Pons (tissue), 1 donor: Measurements from ENCODE around the gene SECTM1.
"Not testable (repeated sequence)": the region's sequence is repeated elsewhere in the genome, so short reads cannot be mapped to it uniquely, and the experiment has no call there.

Experiments used
- DNase-seq: peaks from one replicate; pipeline ENCODE4 v3.0.0-alpha.2; 2016; ENCODE audit warnings: low spot score

The SECTM1 gene

DNA sequence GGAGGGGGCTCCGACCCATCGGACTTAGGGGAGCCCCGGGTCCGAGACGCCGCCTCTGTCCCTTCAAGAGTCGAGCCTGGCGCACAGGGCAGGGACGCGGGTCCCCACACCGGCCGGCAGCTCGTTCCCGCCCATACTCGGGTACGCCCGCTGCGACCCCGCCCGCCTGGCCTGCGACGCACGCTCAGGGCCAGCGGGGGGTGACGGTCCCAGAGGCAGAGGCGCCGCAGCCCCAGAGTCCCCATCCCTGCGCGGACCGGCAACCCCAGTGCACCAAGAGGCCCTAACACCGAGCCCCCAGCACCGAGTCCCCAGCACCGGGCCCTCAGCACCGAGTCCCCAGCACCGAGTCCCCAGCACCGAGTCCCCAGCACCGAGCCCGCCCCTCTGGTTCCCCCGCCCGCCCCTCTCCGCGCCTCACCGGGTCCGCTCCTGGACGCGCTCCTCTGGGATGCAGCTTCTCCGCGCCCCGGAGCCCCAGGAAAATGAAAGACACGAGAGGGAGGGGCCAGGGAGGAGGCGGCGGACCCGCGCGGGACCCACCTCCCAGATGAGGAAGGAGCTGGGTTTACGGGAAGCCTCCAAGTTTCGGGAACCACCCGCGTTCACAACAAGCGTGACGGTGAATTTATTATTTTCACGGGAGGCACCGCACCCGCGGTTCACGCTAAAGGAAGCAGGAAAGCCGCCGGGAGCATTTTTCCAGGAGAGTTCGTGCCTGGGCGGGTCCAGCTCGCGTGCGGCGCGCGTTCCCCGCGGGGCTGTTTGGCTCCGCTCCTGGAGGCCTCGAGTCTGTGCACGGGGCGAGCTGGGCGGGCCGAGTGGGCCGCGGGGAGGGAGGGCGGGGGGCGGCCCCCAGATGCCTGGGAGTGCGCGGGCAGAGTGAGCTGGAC lies at the start of gene SECTM1:
Gene SECTM1, minus strand, starts transcription at position 488 of the 893 bp plus-strand sequence. CDS start 6,526 bp downstream, outside the sequence.
- no peak for DNase-seq

DNA sequence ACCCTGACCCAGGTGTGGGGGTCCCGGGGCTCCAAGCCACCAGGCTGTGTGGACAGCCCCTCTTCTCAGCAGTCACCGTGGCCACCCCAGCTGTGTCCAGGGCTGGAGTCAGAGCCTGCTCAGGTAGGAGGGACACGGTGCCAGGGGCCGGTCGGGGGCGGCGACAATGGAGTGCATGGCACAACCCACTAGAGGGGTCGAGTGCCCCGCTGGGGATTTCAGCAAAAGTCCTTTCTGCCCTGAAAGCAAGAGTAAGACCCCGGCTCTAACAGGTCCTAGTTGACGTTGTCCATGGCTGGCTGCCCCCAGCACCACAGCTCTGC lies 49.3 kb upstream of the SECTM1 start:
- DNase-seq: no peak

DNA sequence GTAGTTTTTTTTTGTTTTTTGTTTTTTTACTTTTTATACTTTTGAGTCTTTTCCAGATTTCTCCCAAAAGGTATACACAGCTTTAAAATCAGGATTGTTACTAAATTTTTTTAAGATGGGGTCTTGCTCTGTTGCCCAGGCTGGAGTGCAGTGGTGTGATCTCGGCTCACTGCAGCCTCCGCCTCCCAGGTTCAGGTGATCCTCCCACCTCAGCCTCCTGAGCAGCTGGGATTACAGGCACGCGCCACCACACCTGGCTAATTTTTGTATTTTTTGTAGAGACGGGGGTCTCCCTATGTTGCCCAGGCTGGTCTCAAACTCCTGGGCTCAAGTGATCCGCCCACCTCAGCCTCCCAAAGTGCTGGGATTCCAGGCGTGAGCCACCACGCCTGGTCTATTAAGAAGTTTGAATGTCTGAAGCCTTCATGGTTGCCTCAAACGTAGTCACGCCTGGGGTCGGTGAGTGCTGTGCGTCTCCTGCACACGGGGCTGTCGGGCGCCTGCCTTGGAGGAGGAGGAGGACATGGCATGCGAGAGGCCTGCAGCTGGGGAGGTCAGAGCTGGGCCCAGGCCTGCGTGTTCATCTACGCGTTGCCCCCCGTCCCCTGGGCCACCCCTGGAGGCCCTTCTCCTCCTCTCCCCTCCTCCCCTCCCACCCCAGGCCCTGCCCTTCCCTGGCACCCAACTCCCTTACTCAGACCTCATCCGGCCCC lies 48.8 kb upstream of the SECTM1 start:
- not testable (repeated sequence) for DNase-seq

DNA sequence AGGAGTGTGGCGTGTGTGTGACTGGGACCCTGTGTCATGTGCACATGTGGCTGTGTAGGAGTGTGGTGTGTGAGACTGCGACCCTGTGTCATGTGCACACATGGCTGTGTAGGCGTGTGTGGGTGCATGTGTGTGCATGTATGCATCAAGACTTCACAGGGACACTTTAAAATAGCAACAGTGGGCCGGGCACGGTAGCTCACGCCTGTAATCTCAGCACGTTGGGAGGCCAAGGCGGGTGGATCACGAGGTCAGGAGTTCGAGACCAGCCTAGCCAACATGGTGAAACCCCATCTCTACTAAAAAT lies 48.1 kb upstream of the SECTM1 start:
- not testable (repeated sequence) for DNase-seq

DNA sequence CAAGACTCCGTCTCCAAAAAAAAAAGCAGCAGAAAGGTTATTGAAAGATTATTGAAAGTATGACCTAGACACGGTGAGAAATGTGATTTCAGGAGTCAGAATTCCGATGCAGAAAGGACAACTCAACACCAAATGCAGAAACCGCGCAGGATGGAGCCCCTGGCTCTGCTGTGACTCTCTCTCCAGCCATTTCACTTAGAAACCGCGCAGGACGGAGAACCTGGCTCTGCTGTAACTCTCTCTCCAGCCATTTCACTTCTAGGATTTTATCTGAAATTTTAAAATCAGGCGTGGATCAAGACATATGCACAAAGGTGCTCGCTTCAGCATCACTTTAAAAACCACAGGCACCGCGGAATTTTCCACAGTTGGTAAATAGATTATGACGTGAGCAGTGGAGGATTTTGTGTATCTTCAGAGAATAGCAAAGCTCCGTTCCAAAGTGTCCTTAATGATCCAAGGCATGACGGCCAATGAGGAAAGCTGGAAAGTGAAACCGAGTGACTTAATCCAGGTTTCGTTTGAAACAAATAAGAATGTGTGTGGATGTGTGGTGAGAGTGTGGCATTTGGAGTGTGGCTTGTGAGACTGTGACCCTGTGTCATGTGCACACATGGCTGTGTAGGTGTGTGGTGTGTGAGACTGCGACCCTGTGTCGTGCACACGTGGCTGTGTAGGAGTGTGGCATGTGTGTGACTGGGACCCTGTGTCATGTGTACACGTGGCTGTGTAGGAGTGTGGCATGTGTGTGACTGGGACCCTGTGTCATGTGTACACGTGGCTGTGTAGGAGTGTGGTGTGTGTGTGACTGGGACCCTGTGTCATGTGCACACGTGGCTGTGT lies 47.5 kb upstream of the SECTM1 start:
- no peak for DNase-seq

DNA sequence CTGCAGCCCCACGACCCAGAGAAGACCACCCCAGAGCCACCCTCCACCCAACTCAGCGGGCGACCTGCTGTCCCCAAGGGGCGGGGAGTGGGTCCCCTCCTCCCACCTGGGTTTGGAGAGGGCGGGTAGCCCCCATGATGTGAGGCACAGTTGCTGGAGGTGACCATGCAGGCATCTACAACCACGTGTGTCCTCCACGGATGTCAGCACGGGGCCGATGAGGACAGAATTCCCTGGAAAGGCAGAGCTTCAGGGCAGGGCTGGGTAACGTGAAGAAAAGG lies 45.1 kb upstream of the SECTM1 start:
- no peak for DNase-seq

DNA sequence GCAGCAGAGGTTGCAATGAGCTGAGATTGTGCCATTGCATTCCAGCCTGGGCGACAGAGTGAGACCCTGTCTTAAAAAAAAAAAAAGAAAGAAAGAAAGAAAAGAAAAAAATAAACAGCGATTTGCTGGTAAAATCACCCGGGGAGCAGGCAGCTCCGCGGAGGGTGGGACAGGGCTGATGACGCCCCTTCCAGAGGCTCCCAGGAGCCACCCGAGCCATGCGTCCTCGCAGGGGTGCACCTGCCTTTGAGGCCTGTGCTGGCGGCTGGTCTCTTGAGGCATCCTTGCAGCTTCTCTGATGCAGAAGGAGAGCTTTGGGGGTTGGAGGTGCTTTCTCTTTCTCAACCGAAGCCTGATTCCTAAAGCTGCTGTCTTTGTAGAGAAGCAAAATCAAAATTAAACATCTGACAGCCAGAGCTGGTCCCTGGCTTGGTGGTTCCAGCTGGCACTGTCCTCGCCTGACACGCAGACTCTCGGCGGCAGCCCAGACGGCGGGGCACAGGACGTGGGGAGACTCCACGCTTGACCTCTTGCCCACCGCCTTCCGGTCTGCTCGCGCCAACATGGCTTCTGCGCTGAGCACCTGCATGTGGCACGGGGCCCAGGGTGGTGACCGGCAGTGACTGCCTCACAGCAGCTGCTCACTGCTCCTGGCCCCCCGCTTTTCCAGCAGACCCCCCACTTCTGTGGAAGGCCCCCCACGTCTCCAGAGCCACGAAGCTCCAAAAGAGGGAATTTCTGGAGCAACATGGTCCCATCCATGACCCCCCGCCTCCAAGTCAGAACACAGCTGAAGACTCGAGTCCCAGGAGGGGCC lies 44.6 kb upstream of the SECTM1 start:
- no peak for DNase-seq

DNA sequence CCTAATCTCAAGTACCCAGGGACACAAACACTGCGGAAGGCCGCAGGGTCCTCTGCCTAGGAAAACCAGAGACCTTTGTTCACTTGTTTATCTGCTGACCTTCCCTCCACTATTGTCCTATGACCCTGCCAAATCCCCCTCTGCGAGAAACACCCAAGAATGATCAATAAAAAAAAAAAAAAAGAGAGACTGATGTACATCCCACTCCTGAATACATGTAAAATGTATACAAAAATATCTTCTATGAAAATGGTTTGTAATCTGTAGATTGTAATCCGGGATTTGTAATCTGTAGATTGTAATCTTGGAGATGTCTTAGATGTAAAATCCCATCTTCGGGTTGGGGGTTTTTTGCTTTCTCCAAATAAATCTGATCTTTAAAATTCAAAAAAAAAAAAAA lies 43.7 kb upstream of the SECTM1 start:
- not testable (repeated sequence) for DNase-seq

DNA sequence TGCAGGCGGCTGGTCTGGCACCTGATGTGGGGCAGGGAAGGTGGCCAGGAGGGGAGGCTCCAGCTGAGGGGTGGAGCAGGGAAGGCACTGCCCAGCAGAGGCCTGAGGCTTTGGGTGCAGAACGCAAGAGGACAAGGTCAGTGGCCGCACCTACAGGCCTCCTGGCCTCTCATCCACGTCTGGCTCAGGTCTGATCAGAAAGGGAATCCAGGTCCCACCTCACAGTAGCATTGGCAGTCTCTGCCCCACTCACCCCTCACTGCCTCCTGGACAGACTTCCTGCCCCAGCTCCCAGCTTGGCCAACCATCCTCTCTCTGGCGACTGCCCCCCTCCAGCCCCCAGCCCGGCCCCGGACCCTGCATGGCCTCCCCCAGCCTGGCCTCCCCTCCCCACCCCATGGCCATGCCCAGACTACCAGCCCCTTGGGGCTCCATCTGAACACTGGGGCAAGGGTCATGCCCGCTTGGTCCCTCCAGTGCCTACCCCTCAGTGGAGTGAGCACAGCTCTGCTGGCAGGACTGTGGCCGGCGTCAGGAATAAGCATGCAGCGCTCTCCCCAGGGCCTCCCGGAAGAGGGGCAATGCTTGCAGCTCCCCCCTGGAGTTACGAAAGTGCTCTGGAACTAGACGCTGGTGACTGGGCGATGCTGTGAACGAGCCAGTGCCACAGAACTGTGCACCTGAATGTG lies 42.6 kb upstream of the SECTM1 start:
- DNase-seq: no peak

DNA sequence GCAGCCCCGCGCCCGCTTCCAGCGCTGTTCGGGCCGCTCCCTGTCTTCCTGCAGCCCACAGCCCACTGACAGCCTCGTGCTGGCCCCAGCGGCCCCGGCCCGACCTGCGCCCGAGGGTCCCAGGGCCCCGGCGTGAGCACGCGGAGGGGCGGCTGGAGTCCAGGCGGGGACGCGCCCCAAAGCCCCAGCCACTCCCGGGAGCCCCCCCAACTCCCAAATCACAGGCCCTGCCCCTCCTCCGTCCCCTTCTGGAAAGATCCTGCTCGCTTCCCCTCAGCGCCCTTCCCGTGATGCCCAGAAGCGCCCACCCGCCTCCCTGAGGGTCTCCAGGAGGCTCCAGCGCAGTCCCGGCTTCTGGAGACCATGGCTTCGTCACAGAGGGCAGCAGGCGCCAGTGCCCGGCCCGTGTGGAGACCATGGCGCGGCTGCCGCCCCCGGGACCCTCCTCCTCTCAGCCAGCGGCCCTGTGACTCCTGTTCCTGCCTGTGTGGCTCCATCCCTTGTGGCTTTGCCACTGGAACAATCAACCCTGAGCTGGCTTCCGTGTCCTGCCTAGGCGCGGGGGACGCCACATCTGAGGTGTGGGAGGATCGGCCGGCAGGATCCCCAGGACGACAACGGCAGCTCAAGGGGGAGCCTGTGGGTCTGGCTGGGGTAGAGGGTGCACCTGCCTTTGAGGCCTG lies 41.9 kb upstream of the SECTM1 start:
- no peak for DNase-seq

DNA sequence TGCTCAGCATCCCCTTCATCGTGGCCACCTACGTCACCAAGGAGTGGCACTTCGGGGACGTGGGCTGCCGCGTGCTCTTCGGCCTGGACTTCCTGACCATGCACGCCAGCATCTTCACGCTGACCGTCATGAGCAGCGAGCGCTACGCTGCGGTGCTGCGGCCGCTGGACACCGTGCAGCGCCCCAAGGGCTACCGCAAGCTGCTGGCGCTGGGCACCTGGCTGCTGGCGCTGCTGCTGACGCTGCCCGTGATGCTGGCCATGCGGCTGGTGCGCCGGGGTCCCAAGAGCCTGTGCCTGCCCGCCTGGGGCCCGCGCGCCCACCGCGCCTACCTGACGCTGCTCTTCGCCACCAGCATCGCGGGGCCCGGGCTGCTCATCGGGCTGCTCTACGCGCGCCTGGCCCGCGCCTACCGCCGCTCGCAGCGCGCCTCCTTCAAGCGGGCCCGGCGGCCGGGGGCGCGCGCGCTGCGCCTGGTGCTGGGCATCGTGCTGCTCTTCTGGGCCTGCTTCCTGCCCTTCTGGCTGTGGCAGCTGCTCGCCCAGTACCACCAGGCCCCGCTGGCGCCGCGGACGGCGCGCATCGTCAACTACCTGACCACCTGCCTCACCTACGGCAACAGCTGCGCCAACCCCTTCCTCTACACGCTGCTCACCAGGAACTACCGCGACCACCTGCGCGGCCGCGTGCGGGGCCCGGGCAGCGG lies 41.2 kb upstream of the SECTM1 start:
- DNase-seq: no peak

DNA sequence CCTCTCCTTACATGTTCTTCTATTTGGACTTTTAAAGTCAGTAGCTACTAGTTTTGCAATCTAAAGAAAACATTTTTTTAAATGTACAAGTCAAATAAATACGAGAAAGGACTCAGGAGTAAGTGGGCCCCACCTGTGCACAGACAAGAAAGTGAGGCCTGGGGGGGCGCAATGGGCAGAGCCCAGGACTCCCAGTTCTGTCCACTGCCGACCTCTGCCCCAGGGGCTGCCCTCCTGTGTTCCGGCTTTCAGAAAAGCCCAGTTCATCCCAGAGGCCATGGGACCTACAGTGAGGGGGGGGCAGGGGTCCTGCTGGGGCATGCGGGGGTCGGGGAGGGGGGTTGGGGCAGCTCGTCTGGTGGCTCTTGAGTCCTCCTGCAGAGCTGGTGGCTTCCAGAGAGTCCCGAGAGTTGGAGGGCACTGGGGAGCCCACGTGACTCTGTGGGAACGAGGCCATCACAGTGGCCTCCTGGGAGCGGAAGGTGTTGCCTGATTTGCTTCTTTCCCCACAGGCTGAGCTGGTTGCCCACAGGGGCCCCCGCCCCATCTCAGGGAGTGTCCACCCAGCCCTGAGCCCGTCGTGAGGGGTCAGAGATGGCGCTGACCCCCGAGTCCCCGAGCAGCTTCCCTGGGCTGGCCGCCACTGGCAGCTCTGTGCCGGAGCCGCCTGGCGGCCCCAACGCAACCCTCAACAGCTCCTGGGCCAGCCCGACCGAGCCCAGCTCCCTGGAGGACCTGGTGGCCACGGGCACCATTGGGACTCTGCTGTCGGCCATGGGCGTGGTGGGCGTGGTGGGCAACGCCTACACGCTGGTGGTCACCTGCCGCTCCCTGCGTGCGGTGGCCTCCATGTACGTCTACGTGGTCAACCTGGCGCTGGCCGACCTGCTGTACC lies 40.4 kb upstream of the SECTM1 start:
- DNase-seq: no peak

DNA sequence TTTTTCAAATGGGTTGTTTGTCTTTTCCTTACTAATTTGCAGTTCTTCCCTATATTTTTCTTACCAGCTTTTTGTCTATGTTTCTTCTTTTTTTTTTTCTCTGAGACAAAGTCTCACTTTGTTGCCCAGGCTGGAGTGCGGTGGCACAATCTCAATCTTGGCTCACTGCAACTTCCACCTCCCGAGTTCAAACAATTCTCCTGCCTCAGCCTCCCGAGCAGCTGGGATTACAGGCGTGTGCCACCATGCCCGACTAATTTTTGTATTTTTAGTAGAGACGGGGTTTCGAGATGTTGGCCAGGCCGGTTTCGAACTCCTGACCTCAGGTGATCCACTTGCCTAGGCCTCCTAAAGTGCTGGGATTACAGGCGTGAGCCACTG lies 39.5 kb upstream of the SECTM1 start:
- DNase-seq: not testable (repeated sequence)

DNA sequence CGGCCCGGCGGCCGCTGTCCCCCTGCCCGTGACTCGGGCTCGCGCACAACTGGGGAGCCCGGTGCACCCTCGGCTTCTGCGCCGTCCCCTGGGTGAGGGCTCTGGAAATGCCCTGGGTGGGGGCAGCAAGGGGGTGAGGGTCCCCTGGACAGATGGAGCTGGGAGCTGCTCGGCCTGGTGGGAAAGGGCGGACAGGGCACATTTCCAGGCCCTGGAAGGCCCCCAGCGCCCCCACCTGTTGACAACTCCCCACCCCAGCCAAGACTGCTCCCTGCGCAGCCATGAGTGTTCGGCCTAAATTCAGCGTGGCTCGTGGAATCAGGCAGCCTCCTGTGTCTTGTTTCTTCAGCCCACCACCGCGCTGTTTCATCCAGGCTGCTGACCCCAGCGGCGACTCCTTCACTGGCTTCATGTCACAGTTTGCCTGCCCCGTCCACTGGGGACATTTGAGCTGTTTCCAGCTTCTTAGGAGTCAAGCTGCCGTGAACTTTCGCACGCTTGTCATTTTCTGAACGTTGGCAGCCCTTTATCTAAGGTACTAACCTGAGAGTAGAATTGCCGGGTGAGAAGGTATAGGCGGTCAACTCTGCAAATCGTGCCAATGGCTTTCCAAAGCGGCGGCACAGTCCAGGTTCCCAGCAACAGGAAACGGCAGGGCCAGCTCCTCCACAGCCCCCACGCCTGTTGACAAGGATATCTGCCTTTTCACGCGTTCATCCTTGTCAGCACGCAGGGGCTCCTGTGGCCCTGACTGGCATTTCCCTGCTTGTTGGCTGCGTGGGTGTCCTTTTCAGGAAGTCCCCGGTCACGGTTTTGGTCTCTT lies 38.9 kb upstream of the SECTM1 start:
- no peak for DNase-seq

DNA sequence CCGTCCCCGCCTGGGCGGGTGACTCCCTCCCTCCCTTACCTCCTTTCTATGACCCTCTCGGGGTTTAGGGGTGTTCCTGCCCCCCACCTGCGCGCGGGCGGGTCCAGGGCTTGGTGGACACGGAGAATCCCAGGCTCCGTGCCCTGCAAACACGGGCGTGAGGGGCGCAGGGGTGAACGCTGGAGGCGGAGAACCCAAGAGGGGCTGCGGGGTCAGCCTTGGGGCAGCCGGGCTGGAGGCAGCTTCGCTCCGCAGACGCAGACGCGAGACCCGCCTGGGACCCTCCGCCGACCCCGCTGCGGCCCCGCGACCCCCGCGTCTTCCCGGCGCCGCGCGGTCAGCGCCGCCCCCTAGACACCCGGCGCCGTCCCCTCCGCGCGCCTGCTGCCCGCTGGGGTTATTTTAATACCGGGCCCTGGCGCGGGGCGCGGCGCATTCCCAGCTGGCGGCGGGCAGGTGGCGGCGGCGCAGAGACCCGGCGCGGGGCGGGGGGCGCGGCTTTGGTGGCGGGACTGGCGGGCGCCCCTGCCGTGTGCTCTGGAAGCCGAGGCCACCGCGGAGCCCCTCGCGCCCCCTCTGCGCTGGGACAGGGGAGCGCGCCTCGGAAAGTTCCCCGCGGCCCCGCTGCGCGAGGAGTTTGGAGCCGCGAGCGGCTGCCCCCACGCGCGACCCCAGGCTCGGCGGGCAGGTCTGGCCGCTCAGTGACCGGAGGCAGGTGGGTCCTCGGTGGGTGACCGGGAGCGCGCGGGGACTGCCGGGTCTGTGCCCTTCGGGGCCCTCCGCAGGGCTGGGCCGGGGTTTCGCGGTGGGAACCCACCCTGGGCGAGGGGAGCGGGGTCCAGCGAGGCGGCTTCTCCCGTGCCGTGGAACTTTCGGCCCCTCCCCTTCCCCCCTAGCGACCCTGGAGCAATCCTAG lies 38.0 kb upstream of the SECTM1 start, which contains the start of gene UTS2R:
Gene UTS2R, plus strand, starts transcription at position 433 of the 916 bp plus-strand sequence. CDS start 2,560 bp downstream, outside the sequence.
- no peak for DNase-seq

DNA sequence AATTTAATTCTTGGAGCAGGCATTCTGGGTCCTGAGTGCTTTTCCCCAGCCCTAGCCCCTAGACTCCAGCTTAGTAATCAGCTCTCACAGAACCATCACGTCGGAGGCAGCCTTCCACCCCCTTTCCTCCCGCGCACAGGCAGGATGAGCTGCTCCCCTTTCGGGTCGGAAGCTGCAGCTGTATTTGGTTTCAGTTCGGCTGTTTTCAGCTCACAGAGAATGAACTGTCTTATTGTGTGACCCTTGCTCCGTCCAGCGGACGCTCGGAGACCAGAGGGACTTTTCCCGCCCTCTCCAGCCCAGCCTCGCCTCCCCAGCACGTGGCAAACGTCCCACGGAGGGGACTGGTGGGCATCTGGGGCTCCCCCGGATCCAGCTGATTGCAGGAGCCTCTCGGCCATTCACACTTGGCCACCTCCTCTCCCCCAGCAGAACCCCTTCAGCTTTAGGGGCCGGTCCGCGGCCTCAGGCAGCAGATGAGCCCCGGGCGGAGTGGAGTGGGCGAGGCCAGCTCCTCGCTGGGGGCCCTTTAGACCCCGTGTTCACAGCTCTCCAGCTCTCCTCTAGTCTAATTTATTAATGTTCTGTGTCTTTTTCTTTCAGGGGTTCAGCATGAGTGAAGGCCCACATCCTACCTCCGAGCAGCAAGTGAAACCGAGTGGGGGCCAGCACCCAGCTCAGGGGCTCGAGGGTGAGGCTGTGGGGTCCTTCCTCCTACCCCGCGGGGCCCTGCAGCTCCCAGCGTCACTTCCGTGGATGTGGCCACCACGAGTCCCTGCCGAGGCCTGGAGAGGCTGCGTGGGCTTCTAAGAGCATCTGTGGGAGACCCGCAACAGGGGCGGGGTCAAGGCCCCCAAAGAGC lies 37.1 kb upstream of the SECTM1 start:
- DNase-seq: peak; percentile 12
